ENCODE data around the gene INHBC.
"Not testable (repeated sequence)": the region's sequence is repeated elsewhere in the genome, so short reads cannot be mapped to it uniquely, and the experiment has no call there.

The INHBC gene

GRCh38 chr12:57490126-57490525 lies 55.5 kb downstream of the INHBC start:
- H3K9me3 Mint-ChIP-seq (ENCODE audit: low read depth): no peaks in the 10 kb centered on the region
- H3K36me3 Mint-ChIP-seq: peaks cover 17% of the 10 kb centered on the region
- no peak overlapping the region for H3K27ac Mint-ChIP-seq
- H3K27me3 Mint-ChIP-seq: no peaks in the 10 kb centered on the region
- peak overlapping the region; percentile 90 for H3K4me3 Mint-ChIP-seq
- peaks cover 28% of the 10 kb centered on the region for H3K4me1 Mint-ChIP-seq (ENCODE audit: low read depth)

- peak overlapping the region; percentile 66 for H3K4me3 Mint-ChIP-seq
These were observed 57.1 kb downstream of the INHBC start for GRCh38 chr12:57491393-57492280.

GRCh38 chr12:57495051-57495701 lies 60.6 kb downstream of the INHBC start:
- peaks cover 17% of the 10 kb centered on the region for H3K4me1 Mint-ChIP-seq (ENCODE audit: low read depth)
- not testable (repeated sequence) for H3K27me3 Mint-ChIP-seq

More at GRCh38 chr12:57491393-57492280, 57.1 kb downstream of the INHBC start:
- Mint-ChIP-seq H3K4me1 (ENCODE audit: low read depth) (peaks cover 28% of the 10 kb centered on the region), H3K9me3 (ENCODE audit: low read depth) (no peaks in the 10 kb centered on the region), H3K36me3 (peaks cover 17% of the 10 kb centered on the region), H3K27me3 (no peaks in the 10 kb centered on the region), H3K27ac (peak overlapping the region; percentile 76)

GRCh38 chr12:57496822-57497221 lies 62.2 kb downstream of the INHBC start:
- Mint-ChIP-seq H3K36me3 (peaks cover 23% of the 10 kb centered on the region), H3K27me3 (no peaks in the 10 kb centered on the region), H3K27ac (peak overlapping the region; percentile 35), H3K4me3 (no peak overlapping the region), H3K9me3 (ENCODE audit: low read depth) (no peaks in the 10 kb centered on the region), H3K4me1 (ENCODE audit: low read depth) (peaks cover 12% of the 10 kb centered on the region)

More at GRCh38 chr12:57495051-57495701, 60.6 kb downstream of the INHBC start:
- peaks cover 21% of the 10 kb centered on the region for H3K36me3 Mint-ChIP-seq
- not testable (repeated sequence) for H3K27ac Mint-ChIP-seq; H3K9me3 Mint-ChIP-seq (ENCODE audit: low read depth); H3K4me3 Mint-ChIP-seq

- no peaks in the 10 kb centered on the region for H3K9me3 Mint-ChIP-seq (ENCODE audit: low read depth)
- H3K36me3 Mint-ChIP-seq: peaks cover 25% of the 10 kb centered on the region
- no peaks in the 10 kb centered on the region for H3K27me3 Mint-ChIP-seq
- H3K4me3 Mint-ChIP-seq: no peak overlapping the region
- H3K4me1 Mint-ChIP-seq (ENCODE audit: low read depth): peaks cover 15% of the 10 kb centered on the region
- H3K27ac Mint-ChIP-seq: peak overlapping the region; percentile 35
These were observed 62.9 kb downstream of the INHBC start for GRCh38 chr12:57497223-57498131.

GRCh38 chr12:57498132-57498502 lies 63.5 kb downstream of the INHBC start:
- Mint-ChIP-seq H3K4me1 (ENCODE audit: low read depth) (peaks cover 12% of the 10 kb centered on the region), H3K4me3 (no peak overlapping the region), H3K9me3 (ENCODE audit: low read depth) (no peaks in the 10 kb centered on the region), H3K27ac (peak overlapping the region; percentile 16), H3K36me3 (peaks cover 20% of the 10 kb centered on the region), H3K27me3 (no peaks in the 10 kb centered on the region)

- peak overlapping the region; percentile 16 for H3K27ac Mint-ChIP-seq
- H3K9me3 Mint-ChIP-seq (ENCODE audit: low read depth): no peaks in the 10 kb centered on the region
These were observed 64.0 kb downstream of the INHBC start for GRCh38 chr12:57498571-57498970.

GRCh38 chr12:57500213-57500612 lies 65.6 kb downstream of the INHBC start:
- Mint-ChIP-seq H3K4me1 (ENCODE audit: low read depth) (peaks cover 14% of the 10 kb centered on the region), H3K27ac (no peak overlapping the region), H3K4me3 (no peak overlapping the region), H3K36me3 (peaks cover 22% of the 10 kb centered on the region), H3K27me3 (no peaks in the 10 kb centered on the region), H3K9me3 (ENCODE audit: low read depth) (no peaks in the 10 kb centered on the region)

More at GRCh38 chr12:57498571-57498970, 64.0 kb downstream of the INHBC start:
- no peak overlapping the region for H3K4me3 Mint-ChIP-seq
- peaks cover 12% of the 10 kb centered on the region for H3K4me1 Mint-ChIP-seq (ENCODE audit: low read depth)
- peaks cover 20% of the 10 kb centered on the region for H3K36me3 Mint-ChIP-seq
- H3K27me3 Mint-ChIP-seq: no peaks in the 10 kb centered on the region
